ENCODE measurements around the gene CCDC117. TPM values are rescaled to one million over a fixed set of nuclear protein-coding genes. Genes with fewer than 3 reads are reported as not detected.
"Not testable (repeated sequence)": the region's sequence is repeated elsewhere in the genome, so short reads cannot be mapped to it uniquely, and the experiment has no call there.

The CCDC117 gene
- total RNA-seq, 1 donor, result 34.5 TPM

GRCh38 chr22:28798810-28799605 lies 26.5 kb downstream of the CCDC117 start:
- peak overlapping the region; percentile 97 for H3K4me3 ChIP-seq (ENCODE audit: low read depth, low read length)
- TF ChIP-seq CTCF (IDR thresholded peaks at IDR 0.05; ENCODE audit: insufficient read depth, low read depth, low read length), result no peak
- peak; percentile 98 for DNase-seq (ENCODE audit: low read depth)

GRCh38 chr22:28799606-28800307 lies 27.3 kb downstream of the CCDC117 start:
- peak overlapping the region; percentile 97 for H3K4me3 ChIP-seq (ENCODE audit: low read depth, low read length)
- DNase-seq (ENCODE audit: low read depth), result peak; percentile 69
- TF ChIP-seq CTCF (IDR thresholded peaks at IDR 0.05; ENCODE audit: insufficient read depth, low read depth, low read length), result no peak

GRCh38 chr22:28800308-28801041 lies 28.0 kb downstream of the CCDC117 start, which contains the start of gene XBP1:
Gene XBP1 (minus strand): TSS chr22:28800569.
- TF ChIP-seq CTCF (IDR thresholded peaks at IDR 0.05; ENCODE audit: insufficient read depth, low read depth, low read length), result no peak
- peak; percentile 95 for DNase-seq (ENCODE audit: low read depth)
- H3K4me3 ChIP-seq (ENCODE audit: low read depth, low read length), result peak within 1 kb of the TSS; percentile 97

GRCh38 chr22:28801845-28802594 lies 29.5 kb downstream of the CCDC117 start:
- peak overlapping the region; percentile 97 for H3K4me3 ChIP-seq (ENCODE audit: low read depth, low read length)
- DNase-seq (ENCODE audit: low read depth), result peak; percentile 51
- no peak for TF ChIP-seq CTCF (IDR thresholded peaks at IDR 0.05; ENCODE audit: insufficient read depth, low read depth, low read length)

- TF ChIP-seq CTCF (IDR thresholded peaks at IDR 0.05; ENCODE audit: insufficient read depth, low read depth, low read length), result peak; percentile 17
- no peak for DNase-seq (ENCODE audit: low read depth)
- no peak overlapping the region for H3K4me3 ChIP-seq (ENCODE audit: low read depth, low read length)
Measured at GRCh38 chr22:28802595-28803123, 30.2 kb downstream of the CCDC117 start.

GRCh38 chr22:28805426-28805825 lies 32.9 kb downstream of the CCDC117 start:
- not testable (repeated sequence) for H3K4me3 ChIP-seq (ENCODE audit: low read depth, low read length); DNase-seq (ENCODE audit: low read depth)
